A549 (cell line): ENCODE data around the gene VAV3. TPM values are rescaled to one million over a fixed set of nuclear protein-coding genes. Genes with fewer than 3 reads are reported as not detected.

Source experiments
- ATAC-seq, 2 experiments: fragments of 200-7000 bp in 1 of 2; fragments of >200 bp in 1 of 2; cut with Nextera tagmentation in 1 of 2; cut with Tn5 transposase in 1 of 2; 3 replicates each; pipeline versions ENCODE4 v1.8.0 to v1.9.1; 2018 to 2020; ENCODE audit warnings: mild to moderate bottlenecking in 1 of 2, moderate library complexity in 1 of 2
- CTCF ChIA-PET: fragments of 300-600 bp; sonication (Branson Sonifier 250); formaldehyde crosslinking; extraction: SDS; loops from one replicate; lab custom pipeline; 2021; ENCODE audit warnings: antibody characterized with exemption, inconsistent platforms; lab: Yijun Ruan, JAX
- POLR2A ChIA-PET: fragments of 350-600 bp; formaldehyde crosslinking; extraction: SDS; loops from one replicate; lab custom pipeline; 2021; ENCODE audit warnings: antibody characterized with exemption, inconsistent platforms; lab: Yijun Ruan, JAX
- DNase-seq, 2 experiments: peaks; one replicate each; pipeline versions ENCODE4 v3.0.0 to v3.0.0-alpha.2; 2011 to 2016; ENCODE audit warnings: low read depth in 1 of 2, low spot score in 1 of 2
- FAIRE-seq: peaks from 2 replicates; lab custom pipeline; 2011; peaks lifted over from hg19 to GRCh38; lab: Jason Lieb, UNC
- H3K27ac ChIP-seq, 2 experiments: fragments of >200 bp; sonication (Bioruptor Twin); formaldehyde crosslinking; 3 replicates each; pipeline ENCODE4 v1.5.1; 2016 to 2017
- H3K4me1 ChIP-seq: fragments of >200 bp; sonication (Bioruptor Twin); formaldehyde crosslinking; 3 replicates; pipeline ENCODE4 v1.6.1; 2016
- H3K4me2 ChIP-seq: fragments of >200 bp; sonication (Bioruptor Twin); formaldehyde crosslinking; 3 replicates; pipeline ENCODE4 v1.6.1; 2016
- H3K4me3 ChIP-seq: fragments of >200 bp; sonication (Bioruptor Twin); formaldehyde crosslinking; 3 replicates; pipeline ENCODE4 v1.5.1; 2016
- H3K9me3 ChIP-seq: fragments of >200 bp; sonication (Bioruptor Twin); formaldehyde crosslinking; 3 replicates; pipeline ENCODE4 v1.6.1; 2016
- BHLHE40 ChIP-seq: IDR thresholded peaks from 2 replicates; pipeline ENCODE4 v1.6.1; 2012; ENCODE audit warnings: low read depth, low read length, inconsistent platforms
- CBX8 ChIP-seq: fragments of 200-600 bp; sonication (generic); IDR thresholded peaks from 2 replicates; pipeline ENCODE4 v1.6.1; 2016
- CHD2 ChIP-seq: fragments of 150-350 bp; IDR thresholded peaks from 2 replicates; pipeline ENCODE4 v1.6.1; 2014; ENCODE audit warnings: low read length; ENCODE audit not compliant: partially characterized antibody
- CHD4 ChIP-seq: fragments of 200-600 bp; sonication (generic); IDR thresholded peaks from 2 replicates; pipeline ENCODE4 v1.6.1; 2016; ENCODE audit warnings: antibody characterized with exemption, mild to moderate bottlenecking, borderline replicate concordance
- EHMT2 ChIP-seq: fragments of 200-600 bp; sonication (generic); IDR thresholded peaks from 2 replicates; pipeline ENCODE4 v1.6.1; 2016; ENCODE audit warnings: antibody characterized with exemption, low read depth, mild to moderate bottlenecking, moderate library complexity
- EP300 ChIP-seq, 2 experiments: fragments of >200 bp; sonication (Bioruptor Twin); formaldehyde crosslinking; IDR thresholded peaks; 2 replicates in 1 of 2; 3 replicates in 1 of 2; pipeline ENCODE4 v1.6.1; 2016 to 2017
- HDAC2 ChIP-seq: fragments of 200-600 bp; sonication (generic); IDR thresholded peaks from 2 replicates; pipeline ENCODE4 v1.6.1; 2016
- HOXA7 ChIP-seq: fragments of 250-450 bp; sonication (Bioruptor Pico); IDR thresholded peaks from 2 replicates; pipeline ENCODE4 v1.5.0; 2020; ENCODE audit warnings: mild to moderate bottlenecking, moderate library complexity
- JUN ChIP-seq, 2 experiments: fragments of >200 bp; sonication (Bioruptor Twin); formaldehyde crosslinking; IDR thresholded peaks; 2 replicates in 1 of 2; 3 replicates in 1 of 2; pipeline ENCODE4 v1.6.1; 2016 to 2017
- JUNB ChIP-seq: fragments of >200 bp; sonication (Bioruptor Twin); formaldehyde crosslinking; IDR thresholded peaks from 2 replicates; pipeline ENCODE4 v1.6.1; 2016
- KDM1A ChIP-seq: fragments of 200-600 bp; sonication (generic); IDR thresholded peaks from 2 replicates; pipeline ENCODE4 v1.6.1; 2016; ENCODE audit warnings: low read depth, mild to moderate bottlenecking
- MAFK ChIP-seq: fragments of 450-650 bp; IDR thresholded peaks from 2 replicates; pipeline ENCODE4 v1.6.1; 2014; ENCODE audit not compliant: partially characterized antibody
- NFE2L2 ChIP-seq: fragments of 150-350 bp; conservative IDR thresholded peaks from 2 replicates; pipeline ENCODE4 v1.6.1; 2014; ENCODE audit warnings: low read length
- RARB ChIP-seq: fragments of 250-450 bp; sonication (Bioruptor Pico); IDR thresholded peaks from 2 replicates; pipeline ENCODE4 v1.8.0; 2021; ENCODE audit warnings: mild to moderate bottlenecking, moderate library complexity
- RCOR1 ChIP-seq: fragments of 150-350 bp; IDR thresholded peaks from 2 replicates; pipeline ENCODE4 v1.6.1; 2014; ENCODE audit warnings: antibody characterized with exemption, low read length, low read depth
- RNF2 ChIP-seq: fragments of 200-600 bp; sonication (generic); IDR thresholded peaks from 2 replicates; pipeline ENCODE4 v1.6.1; 2016; ENCODE audit warnings: low read depth, mild to moderate bottlenecking, antibody characterized with exemption, moderate library complexity, borderline replicate concordance
- SMC3 ChIP-seq: fragments of >200 bp; sonication (Bioruptor Twin); formaldehyde crosslinking; IDR thresholded peaks from 3 replicates; pipeline ENCODE4 v1.6.1; 2018; ENCODE audit warnings: inconsistent platforms
- ZC3H11A ChIP-seq: fragments of 450-650 bp; IDR thresholded peaks from 2 replicates; pipeline ENCODE4 v1.6.1; 2014; ENCODE audit warnings: antibody characterized with exemption, mild to moderate bottlenecking
- WGBS: methylation state at CpG from one replicate; pipeline ENCODE4 v1.1.6; 2017; ENCODE audit errors: missing lambda C conversion rate; 5-methylcytosine and 5-hydroxymethylcytosine counted together
- polyA plus RNA-seq, 4 experiments: library from polyadenylated mRNA; depleted of rRNA in 3 of 4; stranded (reverse); fragments of >200 nt; fragmentation: RNase III in 1 of 4; extraction: RNeasy Plus Mini Kit Qiagen cat#74134 plus additional on column Dnase treatment in 1 of 4; gene quantifications; 2 replicates in 3 of 4; 3 replicates in 1 of 4; pipeline ENCODE4 v1.2.3, GENCODE V29; 2011 to 2017
- TF ChIP-seq, protein P1 (sequence below): IDR thresholded peaks from 2 replicates; pipeline ENCODE4 v1.6.1; 2012
- TF ChIP-seq, protein P2 (sequence below): fragments of >200 bp; sonication (Bioruptor Twin); formaldehyde crosslinking; IDR thresholded peaks from 3 replicates; pipeline ENCODE4 v1.5.1; 2016
- TF ChIP-seq, protein P3 (sequence below): IDR thresholded peaks from 2 replicates; pipeline ENCODE4 v1.6.1; 2012; ENCODE audit warnings: low read depth, borderline replicate concordance
- TF ChIP-seq, protein P4 (sequence below): fragments of 150-350 bp; IDR thresholded peaks from 2 replicates; pipeline ENCODE4 v1.6.1; 2014; ENCODE audit warnings: low read depth, mild to moderate bottlenecking, low read length

The VAV3 gene
- polyA plus RNA-seq, 2 of the 4 experiments (the other 2 are of a cell fraction), result 12.8 to 22.7 TPM

DNA sequence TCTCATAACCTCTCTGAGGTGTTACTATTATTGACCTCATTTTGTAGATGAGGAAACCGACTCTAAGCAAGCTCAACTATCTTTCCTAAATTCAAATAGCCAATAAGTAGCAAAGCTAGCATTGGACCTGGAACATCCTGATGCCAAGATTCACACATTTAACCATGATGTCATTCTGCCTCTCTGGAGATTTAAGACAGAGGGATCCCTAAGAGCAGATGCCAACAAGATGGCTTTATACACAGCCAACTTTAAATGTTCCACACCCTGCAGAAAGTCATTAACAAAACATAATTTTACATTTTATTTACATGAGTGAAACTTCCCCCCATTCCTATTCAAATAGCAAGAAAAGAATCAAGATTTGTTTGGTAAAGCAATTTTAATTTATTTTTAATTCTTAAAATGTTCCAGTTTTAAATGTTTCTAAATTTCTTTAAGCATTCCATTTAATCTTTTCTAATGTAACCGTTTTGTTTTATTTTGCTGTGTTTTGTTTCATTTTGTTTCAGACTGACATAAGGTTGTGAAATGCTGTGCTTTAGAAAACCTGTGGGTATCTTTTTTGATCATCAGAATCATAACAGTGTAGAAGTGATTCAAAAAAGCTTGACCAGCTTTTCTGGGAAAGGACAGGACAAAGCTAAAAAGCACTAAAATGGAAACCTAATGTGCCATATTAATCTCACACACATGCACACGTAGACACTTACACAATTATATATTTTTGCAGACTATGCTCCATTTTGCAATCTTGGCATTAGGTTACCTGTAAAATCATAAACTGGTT lies 7.6 kb upstream of the VAV3 start (continued):
- no peak for TF ChIP-seq CHD4
- TF ChIP-seq SMC3, result no peak
- TF ChIP-seq BHLHE40, result no peak
- TF ChIP-seq RARB (CRISPR knock-in tag), result no peak
- no peak for TF ChIP-seq CBX8
- TF ChIP-seq RNF2, result no peak
- TF ChIP-seq NFE2L2, result no peak
- no peak for TF ChIP-seq RCOR1

DNA sequence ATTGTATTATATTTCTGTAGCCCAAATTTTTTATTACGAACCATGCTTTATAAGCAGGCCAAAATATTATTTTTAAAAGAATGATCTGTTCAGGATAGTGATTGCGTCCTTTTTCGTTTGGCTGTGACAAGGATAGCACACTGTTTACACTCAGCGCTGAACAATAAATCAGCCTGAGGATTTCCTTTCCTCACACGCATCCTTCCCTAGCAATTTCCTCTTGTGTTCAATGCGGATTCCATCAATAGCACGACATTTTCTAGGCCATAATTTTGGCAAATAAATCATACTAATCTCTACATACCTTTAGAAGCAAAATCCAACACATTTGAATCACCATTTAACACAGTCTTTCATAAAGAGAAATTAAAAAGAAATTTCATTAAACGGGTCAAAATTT lies 1.6 kb upstream of the VAV3 start:
- POLR2A ChIA-PET, result no interaction called here
- no peak overlapping the region for H3K27ac ChIP-seq
- FAIRE-seq (no peak), ATAC-seq (no peak), DNase-seq (no peak)
- H3K4me1 ChIP-seq, result peaks cover 10% of the 10 kb centered on the region
- H3K4me3 ChIP-seq, result no peak overlapping the region
- CTCF ChIA-PET, result no interaction called here
- no peaks in the 10 kb centered on the region for H3K9me3 ChIP-seq
- 67% methylated on average over 8 of the region's 8 CpGs for WGBS
- no peak for TF ChIP-seq ZC3H11A
- no peak overlapping the region for H3K4me2 ChIP-seq

DNA sequence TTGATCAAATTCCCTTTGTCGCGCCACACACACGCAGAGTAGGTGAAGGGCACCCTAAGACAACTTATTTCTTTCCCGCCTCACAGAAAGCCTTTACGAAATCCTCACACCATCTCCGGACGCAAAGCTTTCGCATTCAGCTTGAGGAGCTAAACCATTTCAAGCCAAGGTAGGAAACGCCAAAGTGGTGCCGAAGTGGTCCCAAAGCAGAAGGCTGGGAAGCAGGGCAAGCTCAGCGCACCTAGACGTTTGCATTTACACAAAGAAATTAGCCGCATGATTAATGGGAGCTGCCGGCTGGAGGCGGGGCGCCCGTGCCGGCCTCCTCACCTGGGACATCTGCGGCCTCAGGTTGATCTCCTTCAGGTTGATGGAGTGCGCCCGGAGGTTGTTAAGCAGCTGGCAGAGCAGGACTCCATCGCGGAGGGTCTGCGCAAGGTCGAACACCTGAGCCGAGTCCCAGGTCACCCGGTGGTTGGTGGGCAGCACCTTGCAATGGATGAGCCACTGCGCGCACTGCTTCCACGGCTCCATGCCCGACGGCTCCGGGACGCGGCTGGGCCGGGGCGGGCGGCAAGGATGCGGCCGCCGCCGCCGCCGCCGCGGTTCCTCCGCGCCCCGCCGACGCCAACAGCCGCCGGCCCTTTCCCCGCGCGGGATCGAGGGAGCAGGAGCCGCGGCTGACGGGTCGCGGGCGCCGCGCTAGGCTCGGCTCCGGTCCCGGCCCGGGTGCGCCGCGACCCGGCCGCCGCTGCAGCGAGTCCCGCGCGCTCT lies 457 bp downstream of the VAV3 start:
- peak; percentile 10 to 44; a peak in 4 of 6 replicates for ATAC-seq
- 4% methylated on average over 16 of the region's 79 CpGs for WGBS
- peak overlapping the region; percentile 100 for H3K4me2 ChIP-seq

More for the DNA sequence above, 457 bp downstream of the VAV3 start:
- Histone ChIP-seq H3K4me1 (peaks cover 10% of the 10 kb centered on the region), H3K27ac (peak overlapping the region in 1 of 2 experiments; percentile 71; a peak in 2 of 6 replicates)
- peak in 1 of 2 experiments; percentile 3 for DNase-seq
- FAIRE-seq, result no peak
- TF ChIP-seq HDAC2 (no peak; the same call in 1 of the 2 replicates), JUN (IDR thresholded peaks at IDR 0.05) (no peak), EHMT2 (no peak), CHD2 (no peak), ZC3H11A (no peak), JUNB (no peak), SMC3 (no peak), RNF2 (no peak), RARB (CRISPR knock-in tag) (no peak), KDM1A (no peak), HOXA7 (CRISPR knock-in tag) (no peak), MAFK (no peak), NFE2L2 (no peak), CBX8 (no peak), EP300 (IDR thresholded peaks at IDR 0.05) (no peak), CHD4 (no peak)
- TF ChIP-seq, protein P1, sequence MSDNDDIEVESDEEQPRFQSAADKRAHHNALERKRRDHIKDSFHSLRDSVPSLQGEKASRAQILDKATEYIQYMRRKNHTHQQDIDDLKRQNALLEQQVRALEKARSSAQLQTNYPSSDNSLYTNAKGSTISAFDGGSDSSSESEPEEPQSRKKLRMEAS, result no peak
- TF ChIP-seq, protein P2, sequence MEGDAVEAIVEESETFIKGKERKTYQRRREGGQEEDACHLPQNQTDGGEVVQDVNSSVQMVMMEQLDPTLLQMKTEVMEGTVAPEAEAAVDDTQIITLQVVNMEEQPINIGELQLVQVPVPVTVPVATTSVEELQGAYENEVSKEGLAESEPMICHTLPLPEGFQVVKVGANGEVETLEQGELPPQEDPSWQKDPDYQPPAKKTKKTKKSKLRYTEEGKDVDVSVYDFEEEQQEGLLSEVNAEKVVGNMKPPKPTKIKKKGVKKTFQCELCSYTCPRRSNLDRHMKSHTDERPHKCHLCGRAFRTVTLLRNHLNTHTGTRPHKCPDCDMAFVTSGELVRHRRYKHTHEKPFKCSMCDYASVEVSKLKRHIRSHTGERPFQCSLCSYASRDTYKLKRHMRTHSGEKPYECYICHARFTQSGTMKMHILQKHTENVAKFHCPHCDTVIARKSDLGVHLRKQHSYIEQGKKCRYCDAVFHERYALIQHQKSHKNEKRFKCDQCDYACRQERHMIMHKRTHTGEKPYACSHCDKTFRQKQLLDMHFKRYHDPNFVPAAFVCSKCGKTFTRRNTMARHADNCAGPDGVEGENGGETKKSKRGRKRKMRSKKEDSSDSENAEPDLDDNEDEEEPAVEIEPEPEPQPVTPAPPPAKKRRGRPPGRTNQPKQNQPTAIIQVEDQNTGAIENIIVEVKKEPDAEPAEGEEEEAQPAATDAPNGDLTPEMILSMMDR, result no peak
- TF ChIP-seq, protein P3, sequence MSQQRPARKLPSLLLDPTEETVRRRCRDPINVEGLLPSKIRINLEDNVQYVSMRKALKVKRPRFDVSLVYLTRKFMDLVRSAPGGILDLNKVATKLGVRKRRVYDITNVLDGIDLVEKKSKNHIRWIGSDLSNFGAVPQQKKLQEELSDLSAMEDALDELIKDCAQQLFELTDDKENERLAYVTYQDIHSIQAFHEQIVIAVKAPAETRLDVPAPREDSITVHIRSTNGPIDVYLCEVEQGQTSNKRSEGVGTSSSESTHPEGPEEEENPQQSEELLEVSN, result no peak
- TF ChIP-seq, protein P4, sequence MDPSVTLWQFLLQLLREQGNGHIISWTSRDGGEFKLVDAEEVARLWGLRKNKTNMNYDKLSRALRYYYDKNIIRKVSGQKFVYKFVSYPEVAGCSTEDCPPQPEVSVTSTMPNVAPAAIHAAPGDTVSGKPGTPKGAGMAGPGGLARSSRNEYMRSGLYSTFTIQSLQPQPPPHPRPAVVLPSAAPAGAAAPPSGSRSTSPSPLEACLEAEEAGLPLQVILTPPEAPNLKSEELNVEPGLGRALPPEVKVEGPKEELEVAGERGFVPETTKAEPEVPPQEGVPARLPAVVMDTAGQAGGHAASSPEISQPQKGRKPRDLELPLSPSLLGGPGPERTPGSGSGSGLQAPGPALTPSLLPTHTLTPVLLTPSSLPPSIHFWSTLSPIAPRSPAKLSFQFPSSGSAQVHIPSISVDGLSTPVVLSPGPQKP, result no peak
- TF ChIP-seq, all 56 proteins: peak for 0
- ChIA-PET CTCF (interaction anchor here (0.9 kb wide), 1 partner anchor 138 kb away, joined by 3 read pairs; no protein-coding TSS in a partner anchor), POLR2A (no interaction called here)
- Histone ChIP-seq H3K4me3 (peak overlapping the region; percentile 68), H3K9me3 (no peaks in the 10 kb centered on the region)
